SK-N-SH treated with all-trans-retinoic acid at 6 μM for 48 hours (cell line): ENCODE measurements around the gene PACSIN2.

Experiments used
- ARNTL ChIP-seq: fragments of 450-650 bp; formaldehyde crosslinking; IDR thresholded peaks from 2 replicates; pipeline ENCODE4 v1.5.0; 2020; ENCODE audit warnings: low read depth, mild to moderate bottlenecking, moderate library complexity, borderline replicate concordance
- CSDC2 ChIP-seq: fragments of 250-450 bp; sonication (Bioruptor Pico); IDR thresholded peaks from 2 replicates; pipeline ENCODE4 v1.5.0; 2020; ENCODE audit warnings: mild to moderate bottlenecking, moderate library complexity
- GLIS3 ChIP-seq: fragments of 250-450 bp; sonication (Bioruptor Pico); IDR thresholded peaks from 2 replicates; pipeline ENCODE4 v1.5.0; 2020; ENCODE audit warnings: mild to moderate bottlenecking, moderate library complexity
- OSR1 ChIP-seq: fragments of 250-450 bp; sonication (Bioruptor Pico); IDR thresholded peaks from 2 replicates; pipeline ENCODE4 v1.8.0; 2022; ENCODE audit warnings: moderate library complexity, mild to moderate bottlenecking, inconsistent platforms
- TOX ChIP-seq: fragments of 250-450 bp; sonication (Bioruptor Pico); IDR thresholded peaks from 2 replicates; pipeline ENCODE4 v1.8.0; 2021; ENCODE audit warnings: mild to moderate bottlenecking, moderate library complexity, borderline replicate concordance
- ZC3H10 ChIP-seq: fragments of 250-450 bp; sonication (Bioruptor Pico); IDR thresholded peaks from 2 replicates; pipeline ENCODE4 v1.5.1; 2021; ENCODE audit warnings: mild to moderate bottlenecking, moderate library complexity
- ZFP3 ChIP-seq: fragments of 250-450 bp; sonication (Bioruptor Pico); IDR thresholded peaks from 2 replicates; pipeline ENCODE4 v1.5.0; 2020; ENCODE audit warnings: mild to moderate bottlenecking, moderate library complexity
- ZNF70 ChIP-seq: fragments of 450-650 bp; formaldehyde crosslinking; IDR thresholded peaks from 2 replicates; pipeline ENCODE4 v1.5.0; 2020; ENCODE audit warnings: mild to moderate bottlenecking, moderate library complexity
- TF ChIP-seq, protein P1 (sequence below): fragments of 250-450 bp; sonication (Bioruptor Pico); IDR thresholded peaks from 2 replicates; pipeline ENCODE4 v1.5.1; 2020; ENCODE audit warnings: low read depth, mild to moderate bottlenecking, moderate library complexity
- TF ChIP-seq, protein P2 (sequence below): fragments of 250-450 bp; sonication (Bioruptor Pico); IDR thresholded peaks from 2 replicates; pipeline ENCODE4 v1.5.0; 2020; ENCODE audit warnings: mild to moderate bottlenecking, moderate library complexity
- TF ChIP-seq, protein P3 (sequence below): fragments of 250-450 bp; sonication (Bioruptor Pico); IDR thresholded peaks from 2 replicates; pipeline ENCODE4 v1.8.0; 2020; ENCODE audit warnings: mild to moderate bottlenecking, moderate library complexity, borderline replicate concordance
- TF ChIP-seq, protein P4 (sequence below): fragments of 250-450 bp; sonication (Bioruptor Pico); IDR thresholded peaks from 2 replicates; pipeline ENCODE4 v1.5.1; 2021; ENCODE audit warnings: mild to moderate bottlenecking, moderate library complexity

DNA sequence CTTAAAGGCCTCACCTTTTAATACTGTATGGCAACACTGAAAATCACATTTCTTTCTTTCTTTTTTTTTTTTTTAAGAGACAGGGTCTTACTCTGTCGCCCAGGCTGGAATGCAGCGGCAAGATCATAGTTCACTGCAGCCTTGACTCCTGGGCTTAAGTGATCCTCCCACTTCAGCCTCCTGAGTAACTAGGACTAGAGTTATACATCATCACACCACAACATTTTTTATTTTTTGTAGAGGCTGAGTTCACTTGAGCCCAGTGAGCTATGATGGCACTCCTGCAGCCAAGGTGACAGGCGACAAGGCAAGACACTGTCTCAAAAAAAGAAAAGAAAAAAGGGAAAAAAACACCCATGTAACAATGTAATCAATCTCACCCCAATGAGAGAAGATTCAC lies 167.8 kb downstream of the PACSIN2 start:
- TF ChIP-seq, protein P1, sequence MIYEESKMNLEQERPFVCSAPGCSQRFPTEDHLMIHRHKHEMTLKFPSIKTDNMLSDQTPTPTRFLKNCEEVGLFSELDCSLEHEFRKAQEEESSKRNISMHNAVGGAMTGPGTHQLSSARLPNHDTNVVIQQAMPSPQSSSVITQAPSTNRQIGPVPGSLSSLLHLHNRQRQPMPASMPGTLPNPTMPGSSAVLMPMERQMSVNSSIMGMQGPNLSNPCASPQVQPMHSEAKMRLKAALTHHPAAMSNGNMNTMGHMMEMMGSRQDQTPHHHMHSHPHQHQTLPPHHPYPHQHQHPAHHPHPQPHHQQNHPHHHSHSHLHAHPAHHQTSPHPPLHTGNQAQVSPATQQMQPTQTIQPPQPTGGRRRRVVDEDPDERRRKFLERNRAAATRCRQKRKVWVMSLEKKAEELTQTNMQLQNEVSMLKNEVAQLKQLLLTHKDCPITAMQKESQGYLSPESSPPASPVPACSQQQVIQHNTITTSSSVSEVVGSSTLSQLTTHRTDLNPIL (CRISPR knock-in tag) = no peak
- TF ChIP-seq, protein P2, sequence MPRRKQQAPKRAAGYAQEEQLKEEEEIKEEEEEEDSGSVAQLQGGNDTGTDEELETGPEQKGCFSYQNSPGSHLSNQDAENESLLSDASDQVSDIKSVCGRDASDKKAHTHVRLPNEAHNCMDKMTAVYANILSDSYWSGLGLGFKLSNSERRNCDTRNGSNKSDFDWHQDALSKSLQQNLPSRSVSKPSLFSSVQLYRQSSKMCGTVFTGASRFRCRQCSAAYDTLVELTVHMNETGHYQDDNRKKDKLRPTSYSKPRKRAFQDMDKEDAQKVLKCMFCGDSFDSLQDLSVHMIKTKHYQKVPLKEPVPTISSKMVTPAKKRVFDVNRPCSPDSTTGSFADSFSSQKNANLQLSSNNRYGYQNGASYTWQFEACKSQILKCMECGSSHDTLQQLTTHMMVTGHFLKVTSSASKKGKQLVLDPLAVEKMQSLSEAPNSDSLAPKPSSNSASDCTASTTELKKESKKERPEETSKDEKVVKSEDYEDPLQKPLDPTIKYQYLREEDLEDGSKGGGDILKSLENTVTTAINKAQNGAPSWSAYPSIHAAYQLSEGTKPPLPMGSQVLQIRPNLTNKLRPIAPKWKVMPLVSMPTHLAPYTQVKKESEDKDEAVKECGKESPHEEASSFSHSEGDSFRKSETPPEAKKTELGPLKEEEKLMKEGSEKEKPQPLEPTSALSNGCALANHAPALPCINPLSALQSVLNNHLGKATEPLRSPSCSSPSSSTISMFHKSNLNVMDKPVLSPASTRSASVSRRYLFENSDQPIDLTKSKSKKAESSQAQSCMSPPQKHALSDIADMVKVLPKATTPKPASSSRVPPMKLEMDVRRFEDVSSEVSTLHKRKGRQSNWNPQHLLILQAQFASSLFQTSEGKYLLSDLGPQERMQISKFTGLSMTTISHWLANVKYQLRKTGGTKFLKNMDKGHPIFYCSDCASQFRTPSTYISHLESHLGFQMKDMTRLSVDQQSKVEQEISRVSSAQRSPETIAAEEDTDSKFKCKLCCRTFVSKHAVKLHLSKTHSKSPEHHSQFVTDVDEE = no peak
- TF ChIP-seq ZNF70 (CRISPR knock-in tag) = no peak
- TF ChIP-seq ZC3H10 = no peak
- TF ChIP-seq ZFP3 (CRISPR knock-in tag) = no peak
- TF ChIP-seq, protein P3, sequence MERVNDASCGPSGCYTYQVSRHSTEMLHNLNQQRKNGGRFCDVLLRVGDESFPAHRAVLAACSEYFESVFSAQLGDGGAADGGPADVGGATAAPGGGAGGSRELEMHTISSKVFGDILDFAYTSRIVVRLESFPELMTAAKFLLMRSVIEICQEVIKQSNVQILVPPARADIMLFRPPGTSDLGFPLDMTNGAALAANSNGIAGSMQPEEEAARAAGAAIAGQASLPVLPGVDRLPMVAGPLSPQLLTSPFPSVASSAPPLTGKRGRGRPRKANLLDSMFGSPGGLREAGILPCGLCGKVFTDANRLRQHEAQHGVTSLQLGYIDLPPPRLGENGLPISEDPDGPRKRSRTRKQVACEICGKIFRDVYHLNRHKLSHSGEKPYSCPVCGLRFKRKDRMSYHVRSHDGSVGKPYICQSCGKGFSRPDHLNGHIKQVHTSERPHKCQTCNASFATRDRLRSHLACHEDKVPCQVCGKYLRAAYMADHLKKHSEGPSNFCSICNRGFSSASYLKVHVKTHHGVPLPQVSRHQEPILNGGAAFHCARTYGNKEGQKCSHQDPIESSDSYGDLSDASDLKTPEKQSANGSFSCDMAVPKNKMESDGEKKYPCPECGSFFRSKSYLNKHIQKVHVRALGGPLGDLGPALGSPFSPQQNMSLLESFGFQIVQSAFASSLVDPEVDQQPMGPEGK (CRISPR knock-in tag) = no peak
- no peak for TF ChIP-seq ARNTL (CRISPR knock-in tag)
- no peak for TF ChIP-seq CSDC2
- no peak for TF ChIP-seq OSR1
- no peak for TF ChIP-seq GLIS3 (CRISPR knock-in tag)
- no peak for TF ChIP-seq TOX (CRISPR knock-in tag)
- TF ChIP-seq, protein P4, sequence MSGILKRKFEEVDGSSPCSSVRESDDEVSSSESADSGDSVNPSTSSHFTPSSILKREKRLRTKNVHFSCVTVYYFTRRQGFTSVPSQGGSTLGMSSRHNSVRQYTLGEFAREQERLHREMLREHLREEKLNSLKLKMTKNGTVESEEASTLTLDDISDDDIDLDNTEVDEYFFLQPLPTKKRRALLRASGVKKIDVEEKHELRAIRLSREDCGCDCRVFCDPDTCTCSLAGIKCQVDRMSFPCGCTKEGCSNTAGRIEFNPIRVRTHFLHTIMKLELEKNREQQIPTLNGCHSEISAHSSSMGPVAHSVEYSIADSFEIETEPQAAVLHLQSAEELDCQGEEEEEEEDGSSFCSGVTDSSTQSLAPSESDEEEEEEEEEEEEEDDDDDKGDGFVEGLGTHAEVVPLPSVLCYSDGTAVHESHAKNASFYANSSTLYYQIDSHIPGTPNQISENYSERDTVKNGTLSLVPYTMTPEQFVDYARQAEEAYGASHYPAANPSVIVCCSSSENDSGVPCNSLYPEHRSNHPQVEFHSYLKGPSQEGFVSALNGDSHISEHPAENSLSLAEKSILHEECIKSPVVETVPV (CRISPR knock-in tag) = no peak
